A673 (cell line): Measurements from ENCODE around the gene SLC26A6. TPM values are rescaled to one million over a fixed set of nuclear protein-coding genes. Genes with fewer than 3 reads are reported as not detected.

Experiments
- BruUV-seq: library from RNA; stranded (reverse); fragments of 400-500 nt; replicated peaks from 2 replicates; lab custom pipeline; 2021; lab: Mats Ljungman, UMichigan
- CTCF ChIA-PET: fragments of 300-600 bp; sonication (Branson Sonifier 250); formaldehyde crosslinking; loops from one replicate; lab custom pipeline; 2022; ENCODE audit warnings: antibody characterized with exemption; lab: Charles Lee
- POLR2A ChIA-PET: fragments of 300-600 bp; sonication (Branson Sonifier 250); formaldehyde crosslinking; loops from one replicate; lab custom pipeline; 2022; ENCODE audit warnings: antibody characterized with exemption; ENCODE audit not compliant: low non-redundant PET; lab: Charles Lee
- DNase-seq: peaks from one replicate; pipeline ENCODE4 v3.0.0-alpha.2; 2015; ENCODE audit warnings: low spot score
- H3K27ac ChIP-seq: fragments of 200-600 bp; sonication (generic); 2 replicates; pipeline ENCODE4 v1.5.1; 2016; ENCODE audit warnings: mixed run types, low read depth, mild to moderate bottlenecking, mixed read lengths, antibody characterized with exemption, low read length; ENCODE audit not compliant: poor library complexity, severe bottlenecking
- H3K27me3 ChIP-seq: fragments of 200-600 bp; sonication (generic); replicated peaks from 2 replicates; pipeline ENCODE4 v1.6.1; 2017; ENCODE audit warnings: mixed run types, low read depth, mild to moderate bottlenecking, mixed read lengths, antibody characterized with exemption, low read length; ENCODE audit not compliant: insufficient read depth, poor library complexity
- H3K36me3 ChIP-seq: fragments of 200-600 bp; sonication (generic); 2 replicates; pipeline ENCODE4 v1.6.1; 2016; ENCODE audit warnings: mixed run types, mild to moderate bottlenecking, mixed read lengths, antibody characterized with exemption, low read length; ENCODE audit not compliant: insufficient read depth, poor library complexity, severe bottlenecking
- H3K4me1 ChIP-seq: fragments of 200-600 bp; sonication (generic); 2 replicates; pipeline ENCODE4 v1.6.1; 2017; ENCODE audit warnings: mixed run types, mild to moderate bottlenecking, mixed read lengths, antibody characterized with exemption, low read length; ENCODE audit not compliant: insufficient read depth, poor library complexity, severe bottlenecking
- H3K4me3 ChIP-seq: fragments of 200-600 bp; sonication (generic); 2 replicates; pipeline ENCODE4 v1.5.1; 2016; ENCODE audit warnings: low read depth, mixed run types, mild to moderate bottlenecking, mixed read lengths, low read length; ENCODE audit not compliant: poor library complexity, severe bottlenecking
- H3K9me3 ChIP-seq: fragments of 200-600 bp; sonication (generic); 2 replicates; pipeline ENCODE4 v1.6.1; 2016; ENCODE audit warnings: mixed run types, low read depth, mild to moderate bottlenecking, mixed read lengths, antibody characterized with exemption, low read length; ENCODE audit not compliant: poor library complexity, severe bottlenecking
- EZH2 ChIP-seq: fragments of 200-600 bp; sonication (generic); IDR thresholded peaks from 2 replicates; pipeline ENCODE4 v1.6.1; 2017; ENCODE audit warnings: borderline replicate concordance, low read depth, mild to moderate bottlenecking, mixed read lengths, antibody characterized with exemption, low read length; ENCODE audit not compliant: poor library complexity, severe bottlenecking
- intact Hi-C: fragments of 100-400 bp; cut with micrococcal nuclease; formaldehyde crosslinking; loops from one replicate; pipeline ENCODE4 v1.10.0; 2022; ENCODE audit not compliant: unreplicated experiment
- total RNA-seq: library from RNA; stranded (reverse); gene quantifications from 2 replicates; pipeline ENCODE4 v1.2.3, GENCODE V29; 2021
- TF ChIP-seq, protein P1 (sequence below): fragments of 300-800, 200-600 bp; sonication (generic); conservative IDR thresholded peaks from 2 replicates; pipeline ENCODE4 v1.5.1; 2017; ENCODE audit warnings: low read depth, mild to moderate bottlenecking, antibody characterized with exemption, low read length, moderate library complexity, mixed read lengths

SLC26A6 gene
- total RNA-seq, 1 experiment from 2014 or later: 12.6 TPM

DNA sequence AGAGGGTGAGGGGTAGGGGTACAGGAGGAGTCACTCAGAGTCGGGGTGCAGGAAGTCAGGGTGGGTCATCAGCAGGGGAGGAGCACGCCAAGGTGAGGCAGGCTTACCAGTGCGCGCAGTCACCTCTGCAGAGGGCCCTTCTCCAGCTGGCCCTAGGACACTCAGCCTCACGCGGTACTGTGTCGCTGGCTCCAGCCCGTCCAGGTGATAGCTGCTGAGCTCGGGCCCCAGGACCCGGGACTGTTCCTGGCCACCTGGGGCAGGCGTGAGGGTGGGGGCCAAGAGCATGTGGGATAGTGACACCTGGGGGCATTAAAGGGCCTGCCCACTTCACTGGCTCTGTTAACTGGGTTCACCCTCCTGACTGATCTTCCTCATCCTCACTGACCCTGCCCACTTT, 47.6 kb downstream of the SLC26A6 start:
- no peaks in the 10 kb centered on the region for H3K27me3 ChIP-seq
- intact Hi-C loops: no loop called here
- POLR2A ChIA-PET: no interaction called here
- no peak for DNase-seq
- H3K27ac ChIP-seq: no peak overlapping the region
- H3K9me3 ChIP-seq: no peaks in the 10 kb centered on the region
- TF ChIP-seq EZH2: no peak
- TF ChIP-seq, protein P1, sequence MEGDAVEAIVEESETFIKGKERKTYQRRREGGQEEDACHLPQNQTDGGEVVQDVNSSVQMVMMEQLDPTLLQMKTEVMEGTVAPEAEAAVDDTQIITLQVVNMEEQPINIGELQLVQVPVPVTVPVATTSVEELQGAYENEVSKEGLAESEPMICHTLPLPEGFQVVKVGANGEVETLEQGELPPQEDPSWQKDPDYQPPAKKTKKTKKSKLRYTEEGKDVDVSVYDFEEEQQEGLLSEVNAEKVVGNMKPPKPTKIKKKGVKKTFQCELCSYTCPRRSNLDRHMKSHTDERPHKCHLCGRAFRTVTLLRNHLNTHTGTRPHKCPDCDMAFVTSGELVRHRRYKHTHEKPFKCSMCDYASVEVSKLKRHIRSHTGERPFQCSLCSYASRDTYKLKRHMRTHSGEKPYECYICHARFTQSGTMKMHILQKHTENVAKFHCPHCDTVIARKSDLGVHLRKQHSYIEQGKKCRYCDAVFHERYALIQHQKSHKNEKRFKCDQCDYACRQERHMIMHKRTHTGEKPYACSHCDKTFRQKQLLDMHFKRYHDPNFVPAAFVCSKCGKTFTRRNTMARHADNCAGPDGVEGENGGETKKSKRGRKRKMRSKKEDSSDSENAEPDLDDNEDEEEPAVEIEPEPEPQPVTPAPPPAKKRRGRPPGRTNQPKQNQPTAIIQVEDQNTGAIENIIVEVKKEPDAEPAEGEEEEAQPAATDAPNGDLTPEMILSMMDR: no peak
- CTCF ChIA-PET: no interaction called here
- no peaks in the 10 kb centered on the region for H3K4me1 ChIP-seq
- no peak overlapping the region for H3K4me3 ChIP-seq
- BruUV-seq: no TSS peak
- H3K36me3 ChIP-seq: no peaks in the 10 kb centered on the region

- CTCF ChIA-PET: no interaction called here
These were observed 49.9 kb downstream of the SLC26A6 start for GRCh38 chr3:48585411-48585810.

DNA sequence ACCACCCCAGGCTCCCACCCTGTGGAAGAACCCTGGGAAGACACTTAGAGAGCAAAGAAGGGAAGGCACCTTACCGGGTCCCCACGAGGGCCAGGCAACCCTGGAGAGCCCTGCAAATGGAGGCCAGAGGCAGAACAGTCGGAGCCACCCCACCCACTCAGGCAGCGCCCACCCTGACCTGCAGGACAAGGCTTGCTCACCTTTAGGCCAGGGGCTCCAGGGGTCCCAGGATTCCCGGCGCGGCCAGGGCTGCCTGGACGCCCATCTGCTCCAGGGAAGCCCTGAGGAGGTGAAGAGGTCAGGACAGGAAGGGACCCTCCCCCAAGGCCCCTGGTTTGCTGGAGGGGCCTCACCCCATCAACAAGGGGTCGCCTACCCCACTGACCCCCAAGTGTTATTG, 50.4 kb downstream of the SLC26A6 start:
- no TSS peak for BruUV-seq
- H3K9me3 ChIP-seq: no peaks in the 10 kb centered on the region

More at GRCh38 chr3:48585411-48585810, 49.9 kb downstream of the SLC26A6 start:
- Histone ChIP-seq H3K27ac (no peak overlapping the region), H3K9me3 (no peaks in the 10 kb centered on the region), H3K36me3 (no peaks in the 10 kb centered on the region), H3K27me3 (no peaks in the 10 kb centered on the region), H3K4me3 (no peak overlapping the region), H3K4me1 (no peaks in the 10 kb centered on the region)
- TF ChIP-seq, protein P1: no peak
- TF ChIP-seq EZH2: no peak
- intact Hi-C loops: no loop called here
- POLR2A ChIA-PET: no interaction called here
- DNase-seq: no peak
- no TSS peak for BruUV-seq

More for the DNA sequence above, 50.4 kb downstream of the SLC26A6 start:
- DNase-seq: no peak
- H3K27me3 ChIP-seq: no peaks in the 10 kb centered on the region
- CTCF ChIA-PET: no interaction called here
- POLR2A ChIA-PET: no interaction called here
- H3K4me1 ChIP-seq: no peaks in the 10 kb centered on the region
- H3K36me3 ChIP-seq: no peaks in the 10 kb centered on the region
- H3K4me3 ChIP-seq: no peak overlapping the region
- no peak for TF ChIP-seq EZH2
- TF ChIP-seq, protein P1: no peak
- no peak overlapping the region for H3K27ac ChIP-seq
- intact Hi-C loops: no loop called here
